ENCODE data around the gene HSD17B8.

Gene HSD17B8

DNA sequence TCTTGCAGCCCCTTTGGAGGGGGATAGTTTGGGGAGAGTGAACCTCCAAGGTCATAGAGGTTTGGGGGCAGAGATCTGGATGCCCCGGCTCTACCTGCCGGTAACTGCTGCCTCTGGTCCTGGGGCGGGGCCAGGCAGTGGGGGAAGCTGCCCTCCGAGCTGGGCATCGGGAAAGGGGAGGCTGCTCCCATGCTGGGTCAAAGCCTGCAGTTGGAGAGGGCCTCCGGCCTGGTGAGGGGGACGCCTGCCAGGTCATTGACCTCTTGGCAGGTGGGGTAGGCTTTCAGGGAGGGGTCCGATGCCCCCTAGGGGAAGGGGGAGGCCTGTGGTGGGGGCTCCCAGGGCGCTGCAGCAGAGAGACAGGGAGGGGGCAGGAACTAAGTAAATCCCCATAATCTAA lies 19.3 kb upstream of the HSD17B8 start:
- TF ChIP-seq, protein P1, sequence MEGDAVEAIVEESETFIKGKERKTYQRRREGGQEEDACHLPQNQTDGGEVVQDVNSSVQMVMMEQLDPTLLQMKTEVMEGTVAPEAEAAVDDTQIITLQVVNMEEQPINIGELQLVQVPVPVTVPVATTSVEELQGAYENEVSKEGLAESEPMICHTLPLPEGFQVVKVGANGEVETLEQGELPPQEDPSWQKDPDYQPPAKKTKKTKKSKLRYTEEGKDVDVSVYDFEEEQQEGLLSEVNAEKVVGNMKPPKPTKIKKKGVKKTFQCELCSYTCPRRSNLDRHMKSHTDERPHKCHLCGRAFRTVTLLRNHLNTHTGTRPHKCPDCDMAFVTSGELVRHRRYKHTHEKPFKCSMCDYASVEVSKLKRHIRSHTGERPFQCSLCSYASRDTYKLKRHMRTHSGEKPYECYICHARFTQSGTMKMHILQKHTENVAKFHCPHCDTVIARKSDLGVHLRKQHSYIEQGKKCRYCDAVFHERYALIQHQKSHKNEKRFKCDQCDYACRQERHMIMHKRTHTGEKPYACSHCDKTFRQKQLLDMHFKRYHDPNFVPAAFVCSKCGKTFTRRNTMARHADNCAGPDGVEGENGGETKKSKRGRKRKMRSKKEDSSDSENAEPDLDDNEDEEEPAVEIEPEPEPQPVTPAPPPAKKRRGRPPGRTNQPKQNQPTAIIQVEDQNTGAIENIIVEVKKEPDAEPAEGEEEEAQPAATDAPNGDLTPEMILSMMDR (IDR thresholded peaks at IDR 0.05; ENCODE audit: low read depth, low read length), result no peak

GRCh38 chr6:33185654-33186187 lies 18.7 kb upstream of the HSD17B8 start:
- TF ChIP-seq, protein P1 (IDR thresholded peaks at IDR 0.05; ENCODE audit: low read depth, low read length), result no peak
- no peak overlapping the region for H3K4me3 ChIP-seq (replicated peaks in 1 of 2; ENCODE audit: low read depth in 2 of 2, low read length in 2 of 2)
- DNase-seq (ENCODE audit: low read depth in 2 of 2), result no peak

More for the DNA sequence above, 19.3 kb upstream of the HSD17B8 start:
- DNase-seq (ENCODE audit: low read depth in 2 of 2), result no peak
- no peak overlapping the region for H3K4me3 ChIP-seq (replicated peaks in 1 of 2; ENCODE audit: low read depth in 2 of 2, low read length in 2 of 2)

DNA sequence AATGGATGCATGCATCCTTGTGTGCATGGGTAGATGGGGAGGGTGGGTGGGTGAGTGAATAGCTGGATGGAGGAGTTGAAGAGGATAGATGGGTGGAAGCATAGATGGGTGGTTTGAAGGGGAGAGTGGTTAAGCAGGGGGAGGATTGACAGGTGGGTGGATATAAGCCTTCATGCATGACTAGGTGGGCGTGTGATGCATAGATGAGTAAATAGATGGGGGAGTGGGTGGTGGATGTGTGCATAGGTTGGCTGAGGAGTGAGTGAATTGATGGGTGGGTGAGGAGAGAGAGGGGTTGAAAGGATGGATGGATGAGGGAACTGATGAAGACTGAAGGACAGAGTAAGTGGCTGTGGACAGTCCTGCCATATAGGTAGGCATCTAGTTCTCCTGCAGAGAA lies 16.6 kb upstream of the HSD17B8 start:
- no peak for DNase-seq (ENCODE audit: low read depth in 2 of 2)
- TF ChIP-seq, protein P1 (IDR thresholded peaks at IDR 0.05; ENCODE audit: low read depth, low read length), result no peak
- no peak overlapping the region for H3K4me3 ChIP-seq (replicated peaks in 1 of 2; ENCODE audit: low read depth in 2 of 2, low read length in 2 of 2)

DNA sequence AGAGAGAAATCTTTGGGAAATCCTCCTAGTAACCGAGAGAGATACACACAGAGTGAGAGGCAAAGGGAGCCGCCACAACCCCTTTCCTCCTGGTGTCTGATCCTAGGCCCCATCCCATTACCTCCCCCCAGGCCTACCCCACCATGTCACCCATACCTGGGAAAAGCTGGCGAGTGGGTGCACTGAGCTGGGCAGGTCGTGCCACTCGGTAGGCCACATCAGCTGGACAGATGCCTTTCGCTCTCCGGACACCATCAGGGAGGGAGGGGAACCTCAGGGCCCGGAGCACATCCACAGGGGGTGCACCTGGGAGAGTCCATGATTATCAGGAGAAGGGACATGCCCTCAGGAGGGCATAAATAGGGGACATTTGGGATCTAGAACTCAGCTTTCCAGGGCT lies 15.3 kb upstream of the HSD17B8 start:
- DNase-seq (ENCODE audit: low read depth in 2 of 2), result no peak
- no peak overlapping the region for H3K4me3 ChIP-seq (replicated peaks in 1 of 2; ENCODE audit: low read depth in 2 of 2, low read length in 2 of 2)
- TF ChIP-seq, protein P1 (IDR thresholded peaks at IDR 0.05; ENCODE audit: low read depth, low read length), result no peak

DNA sequence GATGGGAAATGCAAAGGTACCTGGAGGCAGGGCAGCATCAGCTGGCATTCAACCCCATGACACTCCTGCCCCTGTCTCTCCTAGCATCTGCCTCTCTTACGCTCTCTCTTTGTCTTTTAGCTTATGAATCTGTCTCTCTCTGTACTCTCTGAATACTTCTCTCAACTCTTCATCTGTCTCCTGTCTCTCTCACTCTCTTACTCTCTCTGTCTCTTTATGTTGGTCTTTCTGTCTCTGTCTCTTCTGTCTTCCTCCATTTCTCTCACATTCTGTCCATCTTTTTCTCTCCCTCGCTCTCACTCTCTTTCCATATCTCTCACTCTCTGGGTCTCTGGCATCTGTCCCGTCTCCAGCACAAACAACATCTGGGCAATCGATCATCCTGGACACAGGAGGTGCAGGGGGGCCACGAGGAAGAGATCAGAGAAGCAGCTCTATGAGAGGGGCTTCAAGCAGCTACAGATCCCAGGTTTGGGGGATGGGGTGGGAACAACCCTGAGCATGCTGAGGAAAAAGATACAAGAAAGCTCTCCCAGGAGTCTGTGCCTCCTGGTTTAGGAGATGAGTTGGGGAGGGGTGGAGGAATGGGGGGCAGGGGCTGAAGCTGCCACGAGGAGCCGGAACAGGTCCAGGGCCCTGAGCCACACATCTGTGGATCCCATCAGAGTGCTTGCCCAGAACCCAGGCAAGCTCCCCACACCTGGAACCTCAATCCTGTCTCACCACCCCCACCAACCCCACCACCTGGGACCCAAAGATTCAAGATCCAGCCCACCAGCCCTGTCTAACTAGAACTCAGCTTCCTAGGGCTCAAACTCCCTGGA lies 14.6 kb upstream of the HSD17B8 start:
- TF ChIP-seq, protein P1 (IDR thresholded peaks at IDR 0.05; ENCODE audit: low read depth, low read length), result no peak
- DNase-seq (ENCODE audit: low read depth in 2 of 2), result no peak
- no peak overlapping the region for H3K4me3 ChIP-seq (replicated peaks in 1 of 2; ENCODE audit: low read depth in 2 of 2, low read length in 2 of 2)

DNA sequence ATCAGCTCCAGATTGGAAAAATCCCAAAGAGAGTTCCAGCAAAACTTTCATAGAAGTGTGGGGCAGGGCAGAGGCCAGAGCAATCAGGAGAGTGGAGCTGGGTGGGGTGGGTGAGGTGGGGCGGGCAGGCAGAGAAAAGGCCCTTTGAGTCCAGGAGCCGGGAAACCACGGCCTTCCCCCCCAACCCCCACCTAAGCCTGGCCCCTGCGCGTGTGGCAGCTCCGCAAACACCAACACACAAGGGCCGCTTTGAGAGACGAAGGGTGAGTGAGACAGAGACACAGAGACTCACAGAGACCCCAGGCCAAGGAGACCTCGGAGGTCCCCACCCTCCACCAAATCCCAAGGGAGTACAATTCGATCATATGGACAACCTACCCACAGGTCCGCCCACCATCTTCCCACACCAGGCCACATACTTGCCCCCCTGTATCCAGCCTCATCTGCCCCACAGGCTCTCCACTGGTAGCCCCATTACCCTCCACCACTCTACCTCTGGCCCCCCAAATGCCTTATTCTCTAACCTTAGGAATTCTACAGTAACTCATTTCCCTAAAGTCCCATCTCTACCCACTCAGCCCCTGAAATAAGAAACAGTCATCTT lies 13.8 kb upstream of the HSD17B8 start:
- TF ChIP-seq, protein P1 (IDR thresholded peaks at IDR 0.05; ENCODE audit: low read depth, low read length), result no peak
- DNase-seq (ENCODE audit: low read depth in 2 of 2), result no peak
- H3K4me3 ChIP-seq (replicated peaks in 1 of 2; ENCODE audit: low read depth in 2 of 2, low read length in 2 of 2), result no peak overlapping the region

Data from cardiac fibroblast (primary cell).